Measurements from ENCODE around the gene OTC.

Gene OTC

GRCh38 chrX:38375891-38376290 lies 23.5 kb downstream of the OTC start:
- Histone ChIP-seq H3K36me3 (replicated peaks in 1 of 2; ENCODE audit: control insufficient read depth in 2 of 2, insufficient read depth in 2 of 2, low read length in 2 of 2) (no peaks in the 10 kb centered on the region), H4K8ac (ENCODE audit: low read depth, low read length) (no peak overlapping the region), H4K91ac (ENCODE audit: low read depth, low read length, poor library complexity) (no peak overlapping the region), H3K4ac (ENCODE audit: low read length) (no peak overlapping the region), H3K27me3 (ENCODE audit: control insufficient read depth in 3 of 3, insufficient read depth in 3 of 3, low read depth in 1 of 3, low read length in 3 of 3) (no peaks in the 10 kb centered on the region), H2BK120ac (ENCODE audit: low read depth, low read length) (no peak overlapping the region), H3K14ac (ENCODE audit: low read length) (no peak overlapping the region), H3K9ac (ENCODE audit: low read depth, low read length, poor library complexity) (no peak overlapping the region), H2BK12ac (ENCODE audit: low read length) (no peak overlapping the region), H3K18ac (ENCODE audit: low read length) (no peak overlapping the region), H3K9me3 (replicated peaks in 1 of 2; ENCODE audit: control insufficient read depth in 2 of 2, insufficient read depth in 1 of 2, low read depth in 1 of 2, low read length in 2 of 2) (no peaks in the 10 kb centered on the region), H2BK5ac (ENCODE audit: low read length) (no peak overlapping the region), H2BK15ac (ENCODE audit: low read length) (no peak overlapping the region), H3K79me1 (ENCODE audit: low read depth, low read length) (no peaks in the 10 kb centered on the region), H3K4me1 (ENCODE audit: control insufficient read depth in 2 of 2, insufficient read depth in 1 of 2, low read depth in 1 of 2, low read length in 2 of 2) (no peaks in the 10 kb centered on the region), H2AFZ (ENCODE audit: low read length) (no peak overlapping the region), H3K4me2 (ENCODE audit: insufficient read depth, low read length, poor library complexity, severe bottlenecking) (no peak overlapping the region), H3K4me3 (ENCODE audit: low read length in 2 of 2) (no peak overlapping the region), H3K27ac (replicated peaks; ENCODE audit: low read length) (no peak overlapping the region), H3K23ac (ENCODE audit: low read depth, low read length, poor library complexity) (no peak overlapping the region), H2AK5ac (ENCODE audit: low read depth, low read length) (no peak overlapping the region)
- no peak for DNase-seq (ENCODE audit: low spot score)
- no CpG with 5 or more reads among the region's 1 CpG for WGBS, 2 donors (ENCODE audit: extremely low coverage in 2 of 2, insufficient read length in 2 of 2, insufficient replicate concordance in 1 of 2)

- Histone ChIP-seq H3K9ac (ENCODE audit: low read depth, low read length, poor library complexity) (no peak overlapping the region), H3K4me2 (ENCODE audit: insufficient read depth, low read length, poor library complexity, severe bottlenecking) (no peak overlapping the region), H3K4ac (ENCODE audit: low read length) (no peak overlapping the region), H2BK15ac (ENCODE audit: low read length) (no peak overlapping the region), H3K27ac (replicated peaks; ENCODE audit: low read length) (no peak overlapping the region), H3K18ac (ENCODE audit: low read length) (no peak overlapping the region), H3K9me3 (replicated peaks in 1 of 2; ENCODE audit: control insufficient read depth in 2 of 2, insufficient read depth in 1 of 2, low read depth in 1 of 2, low read length in 2 of 2) (no peaks in the 10 kb centered on the region), H2BK12ac (ENCODE audit: low read length) (no peak overlapping the region), H2BK5ac (ENCODE audit: low read length) (no peak overlapping the region), H2BK120ac (ENCODE audit: low read depth, low read length) (no peak overlapping the region), H3K27me3 (ENCODE audit: control insufficient read depth in 3 of 3, insufficient read depth in 3 of 3, low read depth in 1 of 3, low read length in 3 of 3) (no peaks in the 10 kb centered on the region), H3K36me3 (replicated peaks in 1 of 2; ENCODE audit: control insufficient read depth in 2 of 2, insufficient read depth in 2 of 2, low read length in 2 of 2) (no peaks in the 10 kb centered on the region), H3K79me1 (ENCODE audit: low read depth, low read length) (no peaks in the 10 kb centered on the region), H3K23ac (ENCODE audit: low read depth, low read length, poor library complexity) (no peak overlapping the region), H3K4me3 (ENCODE audit: low read length in 2 of 2) (no peak overlapping the region), H3K4me1 (ENCODE audit: control insufficient read depth in 2 of 2, insufficient read depth in 1 of 2, low read depth in 1 of 2, low read length in 2 of 2) (no peaks in the 10 kb centered on the region), H2AFZ (ENCODE audit: low read length) (no peak overlapping the region), H4K91ac (ENCODE audit: low read depth, low read length, poor library complexity) (no peak overlapping the region), H4K8ac (ENCODE audit: low read depth, low read length) (no peak overlapping the region), H2AK5ac (ENCODE audit: low read depth, low read length) (no peak overlapping the region), H3K14ac (ENCODE audit: low read length) (no peak overlapping the region)
- DNase-seq (ENCODE audit: low spot score): no peak
- no CpG with 5 or more reads among the region's 1 CpG for WGBS, 2 donors (ENCODE audit: extremely low coverage in 2 of 2, insufficient read length in 2 of 2, insufficient replicate concordance in 1 of 2)
Observed at GRCh38 chrX:38376747-38377146, 24.3 kb downstream of the OTC start.

- H3K79me1 ChIP-seq (ENCODE audit: low read depth, low read length): no peaks in the 10 kb centered on the region
- no peak overlapping the region for H3K18ac ChIP-seq (ENCODE audit: low read length)
- no peak overlapping the region for H4K8ac ChIP-seq (ENCODE audit: low read depth, low read length)
- H2AFZ ChIP-seq (ENCODE audit: low read length): no peak overlapping the region
- H2BK12ac ChIP-seq (ENCODE audit: low read length): no peak overlapping the region
- H4K91ac ChIP-seq (ENCODE audit: low read depth, low read length, poor library complexity): no peak overlapping the region
- no peaks in the 10 kb centered on the region for H3K36me3 ChIP-seq (replicated peaks in 1 of 2; ENCODE audit: control insufficient read depth in 2 of 2, insufficient read depth in 2 of 2, low read length in 2 of 2)
- no peak overlapping the region for H3K4ac ChIP-seq (ENCODE audit: low read length)
- H3K4me2 ChIP-seq (ENCODE audit: insufficient read depth, low read length, poor library complexity, severe bottlenecking): no peak overlapping the region
- H2BK120ac ChIP-seq (ENCODE audit: low read depth, low read length): no peak overlapping the region
- H3K9ac ChIP-seq (ENCODE audit: low read depth, low read length, poor library complexity): no peak overlapping the region
- H3K4me1 ChIP-seq (ENCODE audit: control insufficient read depth in 2 of 2, insufficient read depth in 1 of 2, low read depth in 1 of 2, low read length in 2 of 2): no peaks in the 10 kb centered on the region
- WGBS, 2 donors (ENCODE audit: extremely low coverage in 2 of 2, insufficient read length in 2 of 2, insufficient replicate concordance in 1 of 2): no CpG with 5 or more reads among the region's 1 CpG
- no peak overlapping the region for H3K4me3 ChIP-seq (ENCODE audit: low read length in 2 of 2)
- no peak overlapping the region for H2AK5ac ChIP-seq (ENCODE audit: low read depth, low read length)
- H3K23ac ChIP-seq (ENCODE audit: low read depth, low read length, poor library complexity): no peak overlapping the region
- no peak overlapping the region for H3K14ac ChIP-seq (ENCODE audit: low read length)
- no peak overlapping the region for H2BK15ac ChIP-seq (ENCODE audit: low read length)
- DNase-seq (ENCODE audit: low spot score): no peak
- H3K9me3 ChIP-seq (replicated peaks in 1 of 2; ENCODE audit: control insufficient read depth in 2 of 2, insufficient read depth in 1 of 2, low read depth in 1 of 2, low read length in 2 of 2): no peaks in the 10 kb centered on the region
- no peak overlapping the region for H2BK5ac ChIP-seq (ENCODE audit: low read length)
- H3K27ac ChIP-seq (replicated peaks; ENCODE audit: low read length): no peak overlapping the region
- H3K27me3 ChIP-seq (ENCODE audit: control insufficient read depth in 3 of 3, insufficient read depth in 3 of 3, low read depth in 1 of 3, low read length in 3 of 3): no peaks in the 10 kb centered on the region
Observed at GRCh38 chrX:38379088-38379487, 26.7 kb downstream of the OTC start.

GRCh38 chrX:38382663-38383062 lies 30.3 kb downstream of the OTC start:
- Histone ChIP-seq H4K8ac (ENCODE audit: low read depth, low read length) (no peak overlapping the region), H3K4me2 (ENCODE audit: insufficient read depth, low read length, poor library complexity, severe bottlenecking) (no peak overlapping the region), H3K27ac (replicated peaks; ENCODE audit: low read length) (no peak overlapping the region), H2BK5ac (ENCODE audit: low read length) (no peak overlapping the region), H3K4ac (ENCODE audit: low read length) (no peak overlapping the region), H3K9me3 (replicated peaks in 1 of 2; ENCODE audit: control insufficient read depth in 2 of 2, insufficient read depth in 1 of 2, low read depth in 1 of 2, low read length in 2 of 2) (no peaks in the 10 kb centered on the region), H3K4me3 (ENCODE audit: low read length in 2 of 2) (no peak overlapping the region), H2AK5ac (ENCODE audit: low read depth, low read length) (no peak overlapping the region), H3K36me3 (replicated peaks in 1 of 2; ENCODE audit: control insufficient read depth in 2 of 2, insufficient read depth in 2 of 2, low read length in 2 of 2) (no peaks in the 10 kb centered on the region), H3K9ac (ENCODE audit: low read depth, low read length, poor library complexity) (no peak overlapping the region), H2AFZ (ENCODE audit: low read length) (no peak overlapping the region), H3K14ac (ENCODE audit: low read length) (no peak overlapping the region), H2BK120ac (ENCODE audit: low read depth, low read length) (no peak overlapping the region), H2BK12ac (ENCODE audit: low read length) (no peak overlapping the region), H2BK15ac (ENCODE audit: low read length) (no peak overlapping the region), H3K23ac (ENCODE audit: low read depth, low read length, poor library complexity) (no peak overlapping the region), H3K27me3 (ENCODE audit: control insufficient read depth in 3 of 3, insufficient read depth in 3 of 3, low read depth in 1 of 3, low read length in 3 of 3) (no peaks in the 10 kb centered on the region), H4K91ac (ENCODE audit: low read depth, low read length, poor library complexity) (no peak overlapping the region), H3K18ac (ENCODE audit: low read length) (no peak overlapping the region), H3K4me1 (ENCODE audit: control insufficient read depth in 2 of 2, insufficient read depth in 1 of 2, low read depth in 1 of 2, low read length in 2 of 2) (no peaks in the 10 kb centered on the region), H3K79me1 (ENCODE audit: low read depth, low read length) (no peaks in the 10 kb centered on the region)
- no CpG with 5 or more reads among the region's 1 CpG for WGBS, 2 donors (ENCODE audit: extremely low coverage in 2 of 2, insufficient read length in 2 of 2, insufficient replicate concordance in 1 of 2)
- no peak for DNase-seq (ENCODE audit: low spot score)

All from neuronal stem cell (in vitro differentiated cells).